Fibroblast of skin of left quadriceps (primary cell): ENCODE results near the gene KXD1.
"Not testable (repeated sequence)": the region's sequence is repeated elsewhere in the genome, so short reads cannot be mapped to it uniquely, and the experiment has no call there.

ENCODE experiments used
- DNase-seq, 2 experiments: peaks; one replicate each; pipeline ENCODE4 v3.0.0-alpha.2; 2013; ENCODE audit warnings: low read depth in 2 of 2

KXD1 gene

GRCh38 chr19:18536475-18536874 lies 21.2 kb upstream of the KXD1 start:
- no peak for DNase-seq

- DNase-seq, result no peak
Measured at GRCh38 chr19:18537431-18537830, 20.2 kb upstream of the KXD1 start.

- no peak for DNase-seq
Measured at GRCh38 chr19:18538115-18538514, 19.6 kb upstream of the KXD1 start.

GRCh38 chr19:18539372-18539771 lies 18.3 kb upstream of the KXD1 start:
- DNase-seq, result no peak

- DNase-seq, result not testable (repeated sequence)
Measured at GRCh38 chr19:18540200-18540599, 17.5 kb upstream of the KXD1 start.

GRCh38 chr19:18541258-18541991 lies 16.2 kb upstream of the KXD1 start:
- no peak for DNase-seq

- DNase-seq, result no peak
Measured at GRCh38 chr19:18541992-18542940, 15.4 kb upstream of the KXD1 start.

- DNase-seq, result peak; percentile 67 to 70
Measured at GRCh38 chr19:18542941-18543813, 14.5 kb upstream of the KXD1 start, which contains the start of gene FKBP8. TSS of gene FKBP8 (minus strand) at chr19:18543573. CDS start at chr19:18541970, 1,603 bp downstream.

GRCh38 chr19:18543814-18544475 lies 13.7 kb upstream of the KXD1 start:
- peak; percentile 27 to 28 for DNase-seq

- DNase-seq, result no peak
Measured at GRCh38 chr19:18551631-18552030, 6.0 kb upstream of the KXD1 start.

GRCh38 chr19:18558202-18558555 lies 509 bp downstream of the KXD1 start:
- DNase-seq, result no peak

GRCh38 chr19:18558604-18559003 lies 934 bp downstream of the KXD1 start:
- DNase-seq, result no peak

- DNase-seq, result no peak
Measured at GRCh38 chr19:18559685-18560084, 2.0 kb downstream of the KXD1 start.

GRCh38 chr19:18562086-18562485 lies 4.4 kb downstream of the KXD1 start:
- no peak for DNase-seq

- DNase-seq, result no peak
Measured at GRCh38 chr19:18566953-18567352, 9.3 kb downstream of the KXD1 start.

- no peak for DNase-seq
Measured at GRCh38 chr19:18568367-18568766, 10.7 kb downstream of the KXD1 start.

GRCh38 chr19:18571564-18572344 lies 14.1 kb downstream of the KXD1 start, which contains the start of gene UBA52:
TSS of gene UBA52 (plus strand) at chr19:18571857. CDS start at chr19:18573301, 1,444 bp downstream.
- DNase-seq, result peak; percentile 91

GRCh38 chr19:18574691-18575291 lies 17.1 kb downstream of the KXD1 start:
- no peak for DNase-seq

- no peak for DNase-seq
Measured at GRCh38 chr19:18576383-18576782, 18.7 kb downstream of the KXD1 start.

GRCh38 chr19:18577365-18577914 lies 19.8 kb downstream of the KXD1 start:
- no peak for DNase-seq
